GM21423 (cell line): ENCODE measurements around the gene HBB.

Experiments
- ATAC-seq: cut with Tn5 transposase; IDR thresholded peaks from one replicate; pipeline ENCODE4 v1.9.1; 2021; ENCODE audit warnings: mild to moderate bottlenecking, moderate library complexity; ENCODE audit not compliant: unreplicated experiment

The HBB gene

DNA sequence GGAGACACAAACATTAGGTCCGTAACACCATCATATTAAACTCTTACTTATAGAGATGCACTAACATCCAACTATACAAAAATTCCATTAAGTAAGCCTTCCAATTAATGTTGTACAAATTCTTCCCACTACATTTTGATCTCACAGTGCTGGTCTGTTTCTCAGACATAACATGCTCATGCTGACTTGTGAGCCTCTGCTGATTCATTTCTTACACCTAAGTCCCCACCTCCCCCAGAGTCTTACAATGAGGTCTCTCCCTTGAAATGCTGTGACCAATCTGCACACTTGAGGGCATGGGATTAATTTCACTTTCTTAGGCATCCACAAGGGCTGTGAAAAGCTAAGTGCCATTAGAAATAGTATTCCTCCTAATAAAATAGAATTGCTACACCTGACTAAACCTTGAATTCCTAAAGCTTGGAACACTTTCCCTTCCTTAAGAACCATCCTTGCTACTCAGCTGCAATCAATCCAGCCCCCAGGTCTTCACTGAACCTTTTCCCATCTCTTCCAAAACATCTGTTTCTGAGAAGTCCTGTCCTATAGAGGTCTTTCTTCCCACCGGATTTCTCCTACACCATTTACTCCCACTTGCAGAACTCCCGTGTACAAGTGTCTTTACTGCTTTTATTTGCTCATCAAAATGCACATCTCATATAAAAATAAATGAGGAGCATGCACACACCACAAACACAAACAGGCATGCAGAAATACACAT is 20.8 kb upstream of the HBB start:
- ATAC-seq = no peak

GRCh38 chr11:5246772-5247471 is 20.1 kb upstream of the HBB start:
- no peak for ATAC-seq

- no peak for ATAC-seq
Observed at GRCh38 chr11:5245155-5245554, 18.3 kb upstream of the HBB start.

DNA sequence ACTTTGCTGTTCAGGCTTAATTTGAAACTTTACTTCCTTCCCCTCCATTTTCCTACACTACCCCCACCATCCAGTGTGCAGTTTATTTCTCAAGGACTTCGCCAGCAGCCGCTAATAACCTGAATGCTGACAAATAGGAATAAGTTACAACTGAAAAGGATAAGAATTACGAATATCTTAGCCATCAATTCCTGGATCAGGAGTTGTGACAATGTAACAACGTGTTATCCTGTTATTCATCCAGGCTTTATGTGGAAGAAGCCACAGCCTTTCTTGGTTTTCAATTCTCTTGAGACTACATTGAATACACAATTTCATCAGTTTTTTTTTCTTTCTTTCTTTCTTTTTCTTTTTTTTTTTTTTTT is 16.9 kb upstream of the HBB start:
- no peak for ATAC-seq

GRCh38 chr11:5242933-5243815 is 16.3 kb upstream of the HBB start:
- ATAC-seq = no peak

GRCh38 chr11:5242208-5242607 is 15.3 kb upstream of the HBB start:
- ATAC-seq = no peak

DNA sequence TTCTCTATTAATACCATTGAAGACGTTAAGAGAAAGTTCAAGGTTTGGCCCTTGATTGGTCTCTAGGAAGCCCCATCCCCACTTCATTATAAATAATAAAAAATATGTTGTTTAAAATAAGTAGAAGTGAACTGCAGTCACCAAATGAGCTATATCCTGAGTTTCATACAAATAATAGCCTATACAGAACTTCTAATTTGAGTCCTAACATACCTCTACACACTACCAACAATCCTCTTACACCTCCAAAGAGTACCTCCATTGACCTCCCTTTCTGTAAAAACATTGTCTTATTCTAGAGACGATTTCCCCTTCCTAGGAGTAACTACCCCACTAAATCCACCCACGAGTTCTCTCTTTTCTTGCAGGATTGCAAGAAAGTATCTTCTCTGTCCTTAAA is 14.6 kb upstream of the HBB start:
- no peak for ATAC-seq

DNA sequence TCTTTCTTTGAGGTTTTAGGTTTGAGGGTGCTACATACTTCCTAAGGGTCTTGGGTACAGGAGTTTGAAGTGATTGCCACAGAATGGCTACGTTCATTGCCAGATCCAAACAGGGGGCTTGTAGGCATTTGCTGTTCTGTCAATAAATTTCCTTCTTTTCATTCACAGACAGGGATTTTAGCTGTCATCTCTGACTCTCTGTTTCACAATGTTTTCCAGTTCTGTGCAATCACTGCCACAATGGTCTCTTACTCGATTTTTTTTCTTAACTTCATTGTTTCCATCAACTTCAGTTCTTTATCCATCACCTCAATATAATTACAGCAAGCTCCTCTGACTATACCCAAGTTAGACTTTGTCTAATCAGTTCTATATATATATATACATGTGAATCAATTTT is 13.6 kb upstream of the HBB start:
- ATAC-seq = no peak

DNA sequence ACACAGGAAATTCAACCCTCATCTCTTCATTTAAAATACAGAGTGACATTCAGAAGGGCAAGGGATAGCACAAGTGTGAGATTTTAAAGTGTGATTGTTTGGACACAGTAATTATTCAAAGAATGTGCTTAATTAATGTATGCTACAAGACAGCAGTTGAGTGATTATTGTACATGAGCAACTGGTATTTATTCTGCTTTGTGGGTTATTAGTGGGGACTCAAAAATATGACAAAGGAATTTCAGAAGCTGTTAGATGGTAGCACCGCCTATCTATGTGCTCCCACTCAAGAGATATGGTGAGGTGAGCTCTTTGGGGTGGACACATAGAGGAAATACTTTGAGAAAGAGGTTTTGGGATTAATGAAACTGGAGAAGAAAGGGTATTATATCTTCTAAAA is 13.2 kb upstream of the HBB start:
- ATAC-seq = no peak

GRCh38 chr11:5239046-5239445 is 12.2 kb upstream of the HBB start:
- ATAC-seq = no peak

DNA sequence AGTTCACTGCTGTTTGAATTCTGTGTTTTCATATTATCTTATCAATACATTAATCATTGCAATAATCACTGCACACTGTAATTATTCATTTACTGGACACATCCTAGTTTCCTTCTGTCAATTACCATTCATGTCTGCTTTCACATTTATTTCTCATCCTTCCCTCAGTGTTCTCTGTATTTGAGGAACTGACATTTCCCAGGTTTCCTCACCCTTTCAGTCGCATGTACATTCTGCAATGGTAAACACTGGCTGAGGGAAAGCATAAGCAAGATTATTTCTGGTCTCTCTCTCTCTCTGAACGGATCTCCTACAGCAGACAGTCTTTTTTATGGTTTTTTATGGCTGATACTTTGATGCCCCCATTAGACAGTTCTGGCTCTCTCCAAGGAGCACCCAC is 11.6 kb upstream of the HBB start:
- no peak for ATAC-seq

- no peak for ATAC-seq
Observed at GRCh38 chr11:5237420-5237819, 10.5 kb upstream of the HBB start.

DNA sequence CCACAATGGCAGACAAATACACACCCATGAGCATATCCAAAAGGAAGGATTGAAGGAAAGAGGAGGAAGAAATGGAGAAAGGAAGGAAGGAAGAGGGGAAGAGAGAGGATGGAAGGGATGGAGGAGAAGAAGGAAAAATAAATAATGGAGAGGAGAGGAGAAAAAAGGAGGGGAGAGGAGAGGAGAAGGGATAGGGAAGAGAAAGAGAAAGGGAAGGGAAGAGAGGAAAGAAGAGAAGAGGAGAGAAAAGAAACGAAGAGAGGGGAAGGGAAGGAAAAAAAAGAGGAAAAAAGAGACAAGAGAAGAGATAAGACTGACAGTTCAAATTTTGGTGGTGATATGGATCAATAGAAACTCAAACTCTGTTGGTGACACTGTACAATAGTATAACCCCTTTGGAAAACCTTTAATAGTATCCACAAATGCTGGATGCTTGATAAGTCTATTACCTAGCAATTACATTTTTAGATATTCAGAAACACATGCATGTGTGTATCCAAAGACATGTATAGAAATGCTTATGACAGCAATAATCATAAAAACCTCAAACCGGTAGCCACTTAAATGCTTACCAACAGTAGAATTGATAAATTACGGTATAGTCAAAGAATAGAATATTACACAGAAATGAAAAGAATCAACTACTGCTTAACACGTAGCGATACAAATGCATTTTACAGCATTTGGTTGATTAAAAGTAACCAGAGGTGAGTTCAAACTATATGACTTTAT is 8.7 kb upstream of the HBB start:
- no peak for ATAC-seq

DNA sequence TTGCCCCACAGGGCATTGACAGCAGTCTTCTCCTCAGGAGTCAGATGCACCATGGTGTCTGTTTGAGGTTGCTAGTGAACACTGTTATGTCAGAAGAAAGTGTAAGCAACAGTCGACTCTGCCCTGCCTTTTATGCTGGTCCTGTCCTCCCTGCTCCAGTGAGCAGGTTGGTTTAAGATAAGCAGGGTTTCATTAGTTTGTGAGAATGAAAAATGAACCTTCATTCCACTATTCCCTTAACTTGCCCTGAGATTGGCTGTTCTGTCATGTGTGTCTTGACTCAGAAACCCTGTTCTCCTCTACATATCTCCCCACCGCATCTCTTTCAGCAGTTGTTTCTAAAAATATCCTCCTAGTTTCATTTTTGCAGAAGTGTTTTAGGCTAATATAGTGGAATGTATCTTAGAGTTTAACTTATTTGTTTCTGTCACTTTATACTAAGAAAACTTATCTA is 7.5 kb upstream of the HBB start, which contains the start of gene HBD:
TSS of gene HBD (minus strand) at position 103 of the 454 bp plus-strand sequence. CDS start at position 53, 50 bp downstream.
- ATAC-seq = peak; percentile 87

- ATAC-seq = no peak
Observed at GRCh38 chr11:5233307-5233706, 6.4 kb upstream of the HBB start.

DNA sequence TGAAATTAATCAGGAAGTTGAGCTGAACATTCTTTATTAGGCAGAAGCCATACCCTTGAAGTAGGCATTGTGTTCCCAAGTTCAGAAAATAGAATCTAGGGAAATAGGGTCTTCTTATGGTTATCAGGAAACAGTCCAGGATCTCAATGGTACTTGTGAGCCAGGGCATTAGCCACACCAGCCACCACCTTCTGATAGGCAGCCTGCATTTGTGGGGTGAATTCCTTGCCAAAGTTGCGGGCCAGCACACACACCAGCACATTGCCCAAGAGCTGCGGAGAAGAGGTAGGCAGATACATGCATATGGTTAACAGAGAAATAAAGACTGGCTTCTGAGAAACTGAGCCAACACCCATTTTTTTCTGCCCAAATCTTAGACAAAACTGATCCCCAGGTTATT is 6.0 kb upstream of the HBB start:
- no peak for ATAC-seq

DNA sequence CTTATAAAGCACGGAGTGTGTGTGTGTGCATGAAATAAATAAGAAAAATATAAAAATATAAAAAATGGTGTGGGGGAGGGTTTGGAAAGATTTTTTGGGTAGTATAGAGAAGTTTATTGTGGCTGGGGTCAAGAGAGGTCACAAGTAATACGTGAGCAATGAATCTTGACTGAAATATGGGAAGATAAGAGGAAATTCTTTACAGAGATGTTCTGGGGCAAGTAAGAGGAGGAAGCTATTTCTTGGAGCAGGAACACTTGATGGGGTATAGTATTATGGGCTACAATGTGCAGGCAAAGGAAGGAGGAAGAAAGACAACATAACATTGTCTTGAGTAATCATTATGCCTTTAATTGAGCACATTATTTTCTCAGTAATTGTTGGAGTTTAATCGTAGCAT is 5.3 kb upstream of the HBB start:
- no peak for ATAC-seq

GRCh38 chr11:5231111-5231510 is 4.2 kb upstream of the HBB start:
- no peak for ATAC-seq

DNA sequence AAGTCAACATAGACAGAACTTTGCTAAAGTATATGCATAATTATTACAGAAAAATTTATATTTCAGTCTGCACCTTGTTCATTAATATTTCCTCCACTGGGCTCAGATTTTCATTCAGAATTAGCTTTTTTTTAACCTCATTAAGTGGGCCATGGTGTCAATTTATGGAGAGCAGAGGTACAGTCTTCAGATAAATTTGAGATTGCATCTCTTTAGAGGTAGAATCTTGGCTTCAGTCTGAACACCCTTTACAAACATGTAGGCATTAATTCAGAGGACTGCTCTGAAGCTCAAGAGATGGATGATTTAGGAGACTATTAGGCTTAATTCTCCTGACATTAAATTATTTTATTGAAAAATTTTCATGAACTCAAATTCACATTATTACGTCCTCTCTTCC is 3.4 kb upstream of the HBB start:
- ATAC-seq = no peak

DNA sequence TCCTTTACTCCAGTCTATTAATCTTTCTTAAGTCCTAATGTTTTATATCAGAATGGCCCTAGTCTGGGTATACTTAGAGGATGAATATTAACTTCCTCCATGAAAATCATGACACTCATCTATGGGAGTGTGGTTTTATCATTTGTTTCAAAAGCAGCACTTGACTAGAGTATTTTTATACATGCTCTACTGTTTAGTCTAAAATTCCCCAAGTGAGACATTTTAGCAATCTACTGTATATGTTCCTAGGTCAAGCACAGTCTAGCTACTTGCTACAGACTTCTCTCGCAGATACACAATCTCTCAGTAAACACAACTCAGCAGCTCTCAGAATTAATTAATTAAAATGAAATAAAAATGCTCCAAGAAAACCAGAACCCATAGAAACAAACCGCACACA is 2.9 kb upstream of the HBB start:
- ATAC-seq = no peak

GRCh38 chr11:5229356-5229755 is 2.5 kb upstream of the HBB start:
- no peak for ATAC-seq
